GM19023 (cell line): ENCODE measurements around the gene KIAA1671.
"Not testable (repeated sequence)": the region's sequence is repeated elsewhere in the genome, so short reads cannot be mapped to it uniquely, and the experiment has no call there.

Experiments
- ATAC-seq: cut with Tn5 transposase; IDR thresholded peaks from one replicate; pipeline ENCODE4 v1.9.1; 2021; ENCODE audit warnings: mild to moderate bottlenecking, moderate library complexity; ENCODE audit not compliant: unreplicated experiment

The KIAA1671 gene

DNA sequence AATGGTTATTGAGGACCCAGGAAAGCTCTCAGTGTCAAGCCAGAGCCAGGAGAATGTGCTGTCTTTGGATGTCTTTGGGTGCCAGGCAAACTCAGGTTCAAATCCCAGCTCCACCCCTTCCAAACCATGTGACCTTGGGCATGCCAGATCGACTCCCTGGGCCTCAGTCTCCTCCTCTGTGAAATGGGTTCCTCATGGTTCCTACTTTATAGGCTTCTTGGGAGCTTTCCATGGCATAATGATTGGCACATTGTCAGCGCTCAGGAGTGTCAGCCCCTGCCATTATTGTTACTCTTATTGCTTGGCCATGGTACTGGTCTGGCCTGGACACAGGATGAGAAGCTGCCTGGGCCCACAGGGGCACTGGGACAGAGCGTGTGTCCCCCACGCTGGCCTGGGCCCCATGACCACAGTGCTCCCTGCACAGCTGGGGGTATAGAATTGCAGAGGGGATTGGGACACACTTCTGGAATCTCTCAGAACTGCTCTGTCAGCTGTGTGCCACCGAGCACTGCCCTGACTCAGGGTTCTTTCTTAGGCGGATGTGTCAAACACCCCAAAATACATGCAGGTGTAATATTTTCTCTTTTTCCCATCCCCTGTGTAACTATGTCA, 209.5 kb downstream of the KIAA1671 start:
- no peak for ATAC-seq

DNA sequence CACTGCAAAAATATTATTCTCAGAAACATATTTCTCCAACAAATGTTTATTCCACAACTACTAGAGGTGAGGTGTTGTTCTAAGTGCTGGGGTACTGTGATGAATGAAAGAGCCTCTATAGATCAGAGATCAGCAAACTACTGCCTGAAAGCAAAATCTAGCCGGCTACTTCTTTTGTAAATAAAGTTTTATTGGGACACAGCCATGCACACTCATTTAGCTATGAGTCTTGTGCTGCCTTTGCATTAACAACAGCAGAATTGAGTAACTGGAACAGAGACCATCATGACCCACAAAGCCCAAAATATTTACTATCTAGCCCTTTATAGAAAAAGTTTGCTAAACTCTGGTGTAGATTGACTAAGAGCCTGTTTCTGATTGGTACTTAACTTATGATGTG, 210.0 kb downstream of the KIAA1671 start:
- no peak for ATAC-seq

DNA sequence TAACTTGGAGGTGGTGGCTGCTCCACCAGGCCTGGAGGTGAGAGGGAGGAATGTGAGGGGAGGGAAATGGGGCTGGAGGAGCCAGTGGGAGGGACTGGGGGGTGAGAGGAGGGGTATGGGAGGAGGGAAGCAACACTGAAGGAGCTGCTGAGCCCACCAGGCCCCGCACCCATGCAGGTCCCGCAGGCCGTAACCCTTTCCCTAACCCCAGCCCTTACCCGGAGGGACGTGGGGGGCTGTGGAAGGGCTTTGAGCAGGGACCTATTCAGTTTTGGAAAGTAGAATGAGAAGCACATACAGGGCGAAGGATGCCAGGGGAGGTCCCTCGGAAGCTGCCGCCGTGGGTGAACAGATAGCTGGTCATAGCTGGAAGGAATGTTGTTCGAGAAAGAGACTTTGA, 213.3 kb downstream of the KIAA1671 start:
- ATAC-seq, result no peak

DNA sequence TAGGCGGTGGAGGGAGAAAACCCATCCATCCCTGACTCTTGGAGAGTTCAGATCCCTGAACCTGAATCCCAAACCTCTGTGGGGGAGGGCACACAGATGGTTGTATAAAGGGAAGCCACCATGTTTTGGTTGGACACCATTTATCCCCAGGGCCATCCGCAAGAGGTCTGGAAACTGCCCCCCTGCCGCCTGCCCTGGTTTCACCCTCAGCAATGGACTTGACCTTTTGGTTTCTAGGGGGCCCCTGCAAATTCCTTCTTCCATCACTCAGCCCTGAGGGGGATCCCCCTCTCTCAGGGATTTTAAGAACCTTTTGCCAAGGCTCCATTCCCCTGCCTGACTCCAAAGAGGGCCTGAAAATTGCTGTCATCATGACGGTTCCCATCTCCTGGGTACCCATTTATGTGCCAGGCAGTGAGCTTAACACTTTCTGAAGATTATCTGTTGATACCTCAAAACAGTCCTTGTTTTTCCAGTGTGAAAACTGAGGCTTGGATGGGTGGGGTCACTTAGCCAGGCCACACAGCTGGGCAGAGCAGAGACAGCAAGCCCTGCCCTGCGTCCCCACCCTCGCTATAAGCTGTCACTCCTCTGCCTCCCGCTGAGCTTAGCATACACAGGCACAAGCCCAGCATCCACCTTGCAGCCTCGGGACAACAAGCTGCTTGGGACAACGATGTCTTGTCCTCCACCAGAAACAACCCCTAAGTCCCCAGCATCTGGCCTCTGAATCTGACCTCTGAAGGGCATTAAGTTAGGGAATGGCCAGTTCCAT, 213.9 kb downstream of the KIAA1671 start:
- no peak for ATAC-seq

DNA sequence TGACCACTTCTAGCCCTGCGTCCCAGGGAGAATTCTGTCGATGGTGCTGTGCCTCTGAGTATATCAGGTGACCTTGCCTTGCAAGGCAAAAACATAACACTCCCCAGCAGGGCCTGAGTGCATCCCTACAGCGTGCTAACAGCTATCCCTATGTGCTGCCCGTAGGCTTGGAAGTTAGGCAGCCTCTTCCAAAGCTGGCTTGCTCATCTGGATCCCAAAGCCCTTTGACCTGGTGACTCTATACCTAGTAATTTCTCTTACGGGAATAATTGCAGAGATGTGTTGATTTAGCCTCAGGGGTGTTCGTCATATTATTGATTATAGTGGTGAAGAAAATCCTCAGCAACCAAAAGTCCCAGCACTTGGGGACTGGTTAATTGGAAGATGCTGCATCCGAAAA, 214.6 kb downstream of the KIAA1671 start:
- no peak for ATAC-seq

- no peak for ATAC-seq
Measured at GRCh38 chr22:25167834-25168601, 215.5 kb downstream of the KIAA1671 start.

DNA sequence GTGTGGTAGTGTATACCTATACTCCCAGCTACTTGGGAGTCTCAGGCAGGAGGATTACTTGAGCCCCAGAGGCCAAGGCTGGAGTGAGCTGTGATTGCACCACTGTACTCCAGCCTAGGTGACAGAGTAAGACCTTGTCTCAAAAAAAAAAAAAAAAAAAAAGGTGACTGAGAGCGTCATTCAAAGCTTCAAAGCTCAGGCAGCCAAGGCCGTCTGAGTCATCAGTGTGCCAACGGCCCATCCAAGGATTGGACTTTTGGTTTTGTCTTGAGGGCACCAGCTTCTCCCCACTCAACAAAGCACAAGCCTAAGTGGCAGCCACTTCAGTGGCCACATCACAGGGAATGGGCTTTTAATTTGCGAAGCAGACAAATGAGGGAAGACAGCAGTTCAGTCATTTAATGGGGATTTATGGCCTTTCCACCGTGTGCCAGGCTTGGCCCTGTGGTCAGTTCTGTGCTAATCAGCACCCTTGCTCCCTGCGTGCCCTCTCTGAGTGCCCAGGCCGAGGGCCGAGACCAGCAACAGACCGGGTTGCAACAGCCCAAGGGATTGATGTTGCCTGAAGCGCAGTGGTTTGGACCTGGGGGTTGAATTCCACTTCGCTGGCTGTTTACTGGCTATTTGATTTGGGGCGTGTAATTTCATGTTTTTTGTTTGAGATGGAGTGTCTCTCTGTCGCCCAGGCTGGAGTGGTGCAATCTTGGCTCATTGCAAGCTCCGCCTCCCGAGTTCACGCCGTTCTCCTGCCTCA, 216.9 kb downstream of the KIAA1671 start:
- no peak for ATAC-seq

GRCh38 chr22:25170426-25170980, 218.0 kb downstream of the KIAA1671 start:
- no peak for ATAC-seq

DNA sequence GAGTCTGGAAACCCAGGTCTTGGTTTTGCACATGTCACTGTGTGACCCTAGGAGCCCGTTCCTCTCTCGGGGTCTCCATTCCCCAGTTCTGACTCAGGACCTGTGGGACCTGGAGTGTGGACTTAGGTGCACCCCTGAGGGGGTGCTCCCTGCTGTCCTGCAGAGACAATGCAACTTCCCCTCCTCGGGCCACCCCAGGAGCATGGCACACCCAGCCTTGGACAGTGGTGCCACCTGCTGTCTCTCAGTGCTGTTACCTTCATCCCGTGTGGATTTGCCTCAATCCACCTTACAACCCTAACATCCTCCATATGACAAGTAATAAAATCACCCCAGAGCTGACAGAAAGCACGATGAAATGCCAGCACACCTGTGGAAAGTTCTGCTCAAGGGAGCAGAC, 219.6 kb downstream of the KIAA1671 start:
- no peak for ATAC-seq

DNA sequence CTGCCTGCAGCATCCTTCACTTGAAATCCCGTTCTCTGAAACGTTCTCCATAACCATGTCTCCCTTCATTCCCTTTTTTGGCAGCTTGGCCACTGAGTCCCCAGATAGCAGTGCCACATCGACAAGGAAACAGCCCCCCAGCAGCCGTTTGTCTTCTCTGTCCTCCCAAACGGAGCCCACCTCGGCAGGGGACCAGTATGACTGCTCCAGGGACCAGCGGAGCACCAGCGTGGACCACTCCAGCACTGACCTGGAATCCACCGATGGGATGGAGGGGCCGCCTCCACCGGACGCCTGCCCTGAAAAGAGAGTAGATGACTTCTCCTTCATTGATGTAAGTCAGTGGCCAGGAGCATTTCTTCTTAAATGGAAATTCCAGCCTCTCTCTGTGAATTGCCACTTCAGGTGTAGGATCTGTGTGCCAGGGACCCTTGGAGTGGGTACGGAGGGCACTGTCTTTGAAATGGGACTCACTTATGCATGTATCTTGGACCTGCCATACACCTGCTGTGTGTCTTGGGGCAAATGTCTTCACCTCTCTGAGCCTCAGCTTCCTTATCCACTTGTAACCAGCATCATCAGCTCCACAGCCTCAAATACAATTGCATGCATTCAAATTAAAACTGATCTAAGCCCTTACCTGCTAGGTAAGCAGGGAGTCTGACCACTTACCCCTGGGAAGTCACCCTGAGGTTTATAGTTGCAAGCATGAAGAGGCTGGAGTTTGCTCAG, 221.8 kb downstream of the KIAA1671 start:
- ATAC-seq, result no peak

DNA sequence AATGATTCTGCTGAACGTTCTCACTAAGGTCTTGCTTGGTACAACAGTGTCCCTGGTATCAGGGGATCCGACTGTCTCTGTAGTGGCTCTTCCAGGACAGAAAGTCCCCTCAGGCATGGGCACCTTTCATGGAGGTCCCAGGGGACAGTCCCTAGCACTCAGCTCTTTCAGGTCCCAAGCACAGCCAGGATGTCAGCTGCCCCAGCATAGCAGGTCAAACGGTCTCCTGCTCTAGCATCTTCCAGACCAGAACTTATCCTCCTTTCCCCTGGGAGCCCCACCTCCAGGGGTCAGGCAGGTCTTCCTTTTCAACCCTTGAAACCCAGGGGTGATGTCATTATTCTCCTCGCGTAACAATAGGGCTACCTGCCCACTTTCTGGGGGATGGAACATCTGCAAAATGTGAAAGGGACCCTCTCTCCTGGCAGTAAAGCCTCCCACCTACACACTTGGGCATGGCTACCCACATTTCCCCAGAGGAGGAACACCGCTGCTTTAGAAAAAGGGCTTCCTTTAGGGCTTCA, 222.4 kb downstream of the KIAA1671 start:
- no peak for ATAC-seq

DNA sequence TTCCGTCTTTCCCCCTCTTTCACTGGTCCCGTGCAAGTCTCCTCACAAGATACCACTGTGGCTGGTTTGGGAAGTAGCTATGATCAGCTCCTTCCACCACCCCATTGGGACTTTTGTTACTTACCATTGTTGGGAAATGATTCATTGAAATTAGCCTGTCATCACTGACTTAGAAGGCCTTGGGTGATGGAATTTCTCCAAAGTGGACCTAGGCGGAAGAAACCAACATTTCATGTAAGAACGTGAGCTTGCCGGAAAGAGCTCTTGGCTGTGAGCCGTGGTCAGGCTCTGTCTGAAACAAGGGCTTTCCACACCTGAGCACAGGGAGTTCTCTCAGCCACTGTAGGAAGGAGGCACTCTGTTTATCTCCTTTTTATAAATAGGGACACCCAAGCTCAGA, 223.7 kb downstream of the KIAA1671 start:
- no peak for ATAC-seq

- no peak for ATAC-seq
Measured at GRCh38 chr22:25176799-25177198, 224.3 kb downstream of the KIAA1671 start.

DNA sequence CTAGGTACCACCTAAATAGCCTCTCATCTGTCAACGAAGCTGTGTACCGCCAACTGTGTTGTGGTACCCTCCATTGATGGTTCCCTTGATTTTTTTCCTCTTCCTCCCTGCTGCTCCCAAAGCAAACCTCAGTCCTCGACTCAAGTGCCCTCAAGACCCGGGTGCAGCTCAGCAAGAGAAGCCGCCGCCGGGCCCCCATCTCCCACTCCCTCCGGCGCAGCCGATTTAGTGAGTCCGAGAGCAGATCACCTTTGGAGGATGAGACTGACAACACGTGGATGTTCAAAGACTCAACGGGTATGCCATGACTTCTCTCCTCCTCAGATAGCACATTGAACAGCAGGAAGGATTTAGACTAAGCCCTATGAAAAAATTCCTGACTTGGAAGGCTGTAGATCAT, 224.7 kb downstream of the KIAA1671 start:
- ATAC-seq, result no peak

DNA sequence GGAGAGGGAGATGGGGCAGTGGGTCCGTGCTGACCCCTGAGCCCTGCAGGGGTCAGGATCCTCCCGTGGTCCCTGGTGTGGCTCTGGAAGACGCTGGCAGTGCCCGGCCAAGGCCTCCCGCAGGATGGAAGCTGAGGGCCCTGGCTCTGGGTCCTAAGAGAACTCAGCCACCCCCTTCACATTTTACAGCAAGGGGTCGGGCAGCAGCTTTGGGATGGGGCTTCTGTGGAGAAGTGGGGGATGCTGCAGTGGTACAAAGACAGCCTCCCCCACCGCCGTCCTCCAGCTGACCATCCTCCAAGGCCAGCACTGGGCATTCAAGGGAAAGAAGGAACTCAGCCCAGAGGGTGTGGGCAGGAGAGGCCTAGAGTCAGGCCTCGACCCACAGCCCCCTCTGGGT, 225.4 kb downstream of the KIAA1671 start:
- no peak for ATAC-seq

GRCh38 chr22:25178348-25178747, 225.8 kb downstream of the KIAA1671 start:
- ATAC-seq, result not testable (repeated sequence)

DNA sequence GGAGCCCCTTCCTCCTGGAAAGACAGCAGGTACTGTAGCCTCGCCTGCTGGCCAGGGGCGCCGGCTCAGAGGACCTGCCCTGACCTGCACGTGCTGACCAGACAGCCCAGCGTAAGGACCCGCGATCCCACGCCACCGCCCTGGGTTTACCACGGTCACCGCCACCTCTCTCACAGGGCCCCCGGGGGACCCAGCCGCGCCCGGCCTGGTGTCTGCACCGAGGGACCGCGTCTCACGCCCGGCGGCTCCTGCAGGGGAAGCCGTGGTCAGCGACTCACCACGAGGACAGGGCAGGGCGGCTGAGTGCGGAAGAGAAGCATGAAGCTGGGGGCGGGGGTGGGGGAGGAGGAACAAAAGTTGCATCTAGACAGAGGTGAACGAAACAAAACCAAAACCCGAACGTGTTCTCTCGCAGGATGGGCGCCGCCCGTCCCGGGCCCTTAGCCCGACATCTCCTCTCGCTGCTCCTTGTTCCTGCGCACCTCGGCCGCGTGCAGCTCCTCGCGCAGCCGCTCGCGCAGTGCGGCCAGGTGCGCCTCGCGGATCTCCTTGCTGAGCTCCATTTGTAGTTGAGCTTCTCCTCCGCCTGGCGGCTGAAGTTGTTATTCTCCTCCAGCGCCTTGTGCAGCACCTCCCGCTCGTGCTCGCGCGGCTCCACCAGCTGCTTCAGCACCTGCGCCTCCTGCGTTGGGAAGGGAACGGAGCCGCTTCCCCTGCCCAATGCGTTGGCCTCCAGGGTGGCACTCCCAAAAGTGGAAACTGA, 226.5 kb downstream of the KIAA1671 start:
- ATAC-seq, result not testable (repeated sequence)

GRCh38 chr22:25182131-25183110, 229.9 kb downstream of the KIAA1671 start:
- ATAC-seq, result no peak
